Stimulated activated memory B cell treated with anti-CD40 and anti-IgM and Interleukin-4, amounts not matched to agents 10 μg/mL and 1 μg/mL and 100 μg/mL, for 72 hours (primary cell): ENCODE data around the gene PRSS16.

Experiments used
- ATAC-seq: fragments of 150-1000 bp; cut with Tn5 transposase; 2 replicates; pipeline ENCODE4 v1.10.0; 2021
- H3K27ac Mint-ChIP-seq: one replicate; pipeline ENCODE4 v1.8.0; 2022; ENCODE audit warnings: mild to moderate bottlenecking, mixed read lengths
- H3K27me3 Mint-ChIP-seq: one replicate; pipeline ENCODE4 v1.8.0; 2022; ENCODE audit warnings: mixed read lengths
- H3K36me3 Mint-ChIP-seq: one replicate; pipeline ENCODE4 v1.8.0; 2022; ENCODE audit warnings: mixed read lengths
- H3K4me1 Mint-ChIP-seq: one replicate; pipeline ENCODE4 v1.8.0; 2022; ENCODE audit warnings: mixed read lengths
- H3K4me3 Mint-ChIP-seq: one replicate; pipeline ENCODE4 v1.8.0; 2022; ENCODE audit warnings: mild to moderate bottlenecking, moderate library complexity, mixed read lengths
- H3K9me3 Mint-ChIP-seq: one replicate; pipeline ENCODE4 v1.8.0; 2022; ENCODE audit warnings: mixed read lengths

Gene PRSS16

GRCh38 chr6:27237089-27237803 lies 10.3 kb upstream of the PRSS16 start:
- no peak for ATAC-seq

GRCh38 chr6:27238010-27238983 lies 9.2 kb upstream of the PRSS16 start:
- no peaks in the 10 kb centered on the region for H3K9me3 Mint-ChIP-seq
- no peak for ATAC-seq
- no peaks in the 10 kb centered on the region for H3K36me3 Mint-ChIP-seq
- H3K4me1 Mint-ChIP-seq = no peaks in the 10 kb centered on the region
- peaks cover 84% of the 10 kb centered on the region for H3K27me3 Mint-ChIP-seq
- H3K27ac Mint-ChIP-seq = no peak overlapping the region
- H3K4me3 Mint-ChIP-seq = no peak overlapping the region

More at GRCh38 chr6:27237089-27237803, 10.3 kb upstream of the PRSS16 start:
- no peaks in the 10 kb centered on the region for H3K4me1 Mint-ChIP-seq
- no peak overlapping the region for H3K4me3 Mint-ChIP-seq
- H3K36me3 Mint-ChIP-seq = no peaks in the 10 kb centered on the region
- no peaks in the 10 kb centered on the region for H3K9me3 Mint-ChIP-seq
- H3K27me3 Mint-ChIP-seq = peaks cover 85% of the 10 kb centered on the region
- H3K27ac Mint-ChIP-seq = no peak overlapping the region

DNA sequence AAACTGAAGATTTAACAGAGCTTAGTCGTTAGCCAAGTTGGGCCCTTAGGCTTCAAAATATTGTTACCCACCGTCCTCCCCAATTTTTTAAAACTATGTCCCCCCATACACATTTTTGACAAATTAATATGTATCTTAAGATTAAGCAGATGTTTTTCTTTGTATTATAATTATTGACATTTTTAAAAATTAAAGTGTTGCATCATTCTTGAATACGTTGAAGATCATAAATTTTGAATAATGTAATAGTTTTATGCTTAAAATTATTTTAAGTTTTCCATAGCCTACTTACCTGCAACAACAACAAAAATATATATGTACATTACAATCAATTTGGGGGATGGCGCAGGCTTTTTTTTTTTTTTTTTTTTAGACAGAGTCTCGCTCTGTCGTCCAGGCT lies 8.2 kb upstream of the PRSS16 start:
- Mint-ChIP-seq H3K4me1 (no peaks in the 10 kb centered on the region), H3K27ac (no peak overlapping the region), H3K4me3 (no peak overlapping the region), H3K27me3 (peaks cover 74% of the 10 kb centered on the region), H3K36me3 (no peaks in the 10 kb centered on the region), H3K9me3 (no peaks in the 10 kb centered on the region)
- no peak for ATAC-seq

DNA sequence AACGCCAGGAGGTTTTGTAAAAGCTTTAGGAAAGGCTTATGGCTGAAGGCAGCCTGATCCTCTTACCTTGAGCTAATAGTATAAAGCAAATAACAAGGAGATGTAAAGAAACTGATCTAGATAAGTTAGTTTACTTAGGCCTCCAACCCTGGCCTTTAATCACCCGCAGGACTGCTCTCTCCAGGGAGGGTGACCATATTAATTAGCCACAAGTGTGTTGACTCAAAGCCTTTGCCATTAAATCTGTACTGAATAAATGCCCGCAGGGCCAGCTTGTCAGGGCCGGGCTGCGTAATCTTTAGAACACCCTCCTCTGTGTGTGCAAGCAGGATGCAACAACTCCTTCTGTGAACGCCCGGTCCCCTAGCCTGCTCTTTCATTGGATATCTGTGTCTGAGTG lies 6.1 kb upstream of the PRSS16 start:
- Mint-ChIP-seq H3K36me3 (no peaks in the 10 kb centered on the region), H3K4me3 (no peak overlapping the region), H3K4me1 (no peaks in the 10 kb centered on the region), H3K27ac (no peak overlapping the region), H3K27me3 (peaks cover 53% of the 10 kb centered on the region), H3K9me3 (no peaks in the 10 kb centered on the region)
- no peak for ATAC-seq

DNA sequence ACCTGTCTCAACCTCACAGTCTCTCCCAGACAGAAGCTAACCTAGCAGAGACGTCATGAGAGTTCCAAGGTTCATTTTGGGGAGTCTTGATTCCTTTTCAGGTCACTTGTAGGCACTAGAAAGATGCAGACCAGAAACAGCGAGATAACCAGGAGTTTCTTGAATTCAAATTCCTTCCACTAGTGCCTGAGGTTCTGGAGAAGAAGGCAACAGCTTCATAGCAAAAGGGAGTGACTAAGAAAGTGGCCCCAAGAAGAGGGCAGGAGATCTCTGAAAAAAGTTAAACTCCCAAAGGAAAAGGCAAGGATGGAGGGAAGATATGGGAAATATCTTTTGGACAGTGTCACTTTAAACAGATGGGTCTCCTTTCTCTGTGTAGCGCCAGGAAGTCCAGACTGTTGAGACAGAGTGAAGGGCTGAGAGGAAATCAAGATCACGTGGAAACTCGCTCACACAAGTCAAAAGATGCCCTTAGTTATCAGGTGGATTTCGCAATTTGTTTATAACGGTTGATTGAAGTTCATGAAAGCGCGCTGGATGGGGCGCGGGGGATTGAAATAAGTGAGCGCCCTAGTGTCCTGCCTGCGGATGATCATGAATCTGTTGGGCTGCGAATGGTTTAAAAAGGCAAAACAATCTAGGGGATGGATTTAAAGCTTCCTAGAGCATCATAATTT lies 4.8 kb upstream of the PRSS16 start:
- peaks cover 40% of the 10 kb centered on the region for H3K27me3 Mint-ChIP-seq
- no peak overlapping the region for H3K4me3 Mint-ChIP-seq
- H3K9me3 Mint-ChIP-seq = no peaks in the 10 kb centered on the region

GRCh38 chr6:27248783-27249182 lies 1.3 kb downstream of the PRSS16 start:
- no peaks in the 10 kb centered on the region for H3K36me3 Mint-ChIP-seq
- no peak overlapping the region for H3K27ac Mint-ChIP-seq
- H3K4me1 Mint-ChIP-seq = peaks cover 7% of the 10 kb centered on the region
- no peaks in the 10 kb centered on the region for H3K9me3 Mint-ChIP-seq
- no peak overlapping the region for H3K4me3 Mint-ChIP-seq
- peaks cover 26% of the 10 kb centered on the region for H3K27me3 Mint-ChIP-seq
- no peak for ATAC-seq

More for the DNA sequence above, 4.8 kb upstream of the PRSS16 start:
- ATAC-seq = no peak
- Mint-ChIP-seq H3K27ac (no peak overlapping the region), H3K36me3 (no peaks in the 10 kb centered on the region), H3K4me1 (no peaks in the 10 kb centered on the region)

- peaks cover 30% of the 10 kb centered on the region for H3K27me3 Mint-ChIP-seq
- no peak for ATAC-seq
These were observed 3.0 kb downstream of the PRSS16 start for GRCh38 chr6:27250277-27251111.

GRCh38 chr6:27251112-27251605 lies 3.7 kb downstream of the PRSS16 start:
- ATAC-seq = peak; percentile 86
- Mint-ChIP-seq H3K9me3 (no peaks in the 10 kb centered on the region), H3K4me1 (peaks cover 7% of the 10 kb centered on the region), H3K4me3 (peak overlapping the region; percentile 96), H3K36me3 (no peaks in the 10 kb centered on the region), H3K27me3 (peaks cover 37% of the 10 kb centered on the region), H3K27ac (peak overlapping the region; percentile 79)

More at GRCh38 chr6:27250277-27251111, 3.0 kb downstream of the PRSS16 start:
- Mint-ChIP-seq H3K36me3 (no peaks in the 10 kb centered on the region), H3K27ac (peak overlapping the region; percentile 79), H3K4me1 (peaks cover 7% of the 10 kb centered on the region), H3K4me3 (peak overlapping the region; percentile 96), H3K9me3 (no peaks in the 10 kb centered on the region)

- Mint-ChIP-seq H3K27me3 (peaks cover 38% of the 10 kb centered on the region), H3K9me3 (no peaks in the 10 kb centered on the region), H3K36me3 (no peaks in the 10 kb centered on the region), H3K27ac (peak overlapping the region; percentile 79), H3K4me1 (peaks cover 7% of the 10 kb centered on the region), H3K4me3 (peak overlapping the region; percentile 96)
- ATAC-seq = peak; percentile 89
These were observed 4.2 kb downstream of the PRSS16 start for GRCh38 chr6:27251606-27252251.

GRCh38 chr6:27254566-27254965 lies 7.1 kb downstream of the PRSS16 start:
- Mint-ChIP-seq H3K27me3 (peaks cover 32% of the 10 kb centered on the region), H3K9me3 (no peaks in the 10 kb centered on the region)
- no peak for ATAC-seq

GRCh38 chr6:27255866-27256265 lies 8.4 kb downstream of the PRSS16 start:
- ATAC-seq = no peak
- Mint-ChIP-seq H3K27ac (no peak overlapping the region), H3K4me1 (peaks cover 4% of the 10 kb centered on the region), H3K9me3 (no peaks in the 10 kb centered on the region), H3K27me3 (peaks cover 28% of the 10 kb centered on the region), H3K36me3 (no peaks in the 10 kb centered on the region), H3K4me3 (no peak overlapping the region)

More at GRCh38 chr6:27254566-27254965, 7.1 kb downstream of the PRSS16 start:
- no peak overlapping the region for H3K4me3 Mint-ChIP-seq
- no peaks in the 10 kb centered on the region for H3K36me3 Mint-ChIP-seq
- peaks cover 7% of the 10 kb centered on the region for H3K4me1 Mint-ChIP-seq
- H3K27ac Mint-ChIP-seq = no peak overlapping the region

DNA sequence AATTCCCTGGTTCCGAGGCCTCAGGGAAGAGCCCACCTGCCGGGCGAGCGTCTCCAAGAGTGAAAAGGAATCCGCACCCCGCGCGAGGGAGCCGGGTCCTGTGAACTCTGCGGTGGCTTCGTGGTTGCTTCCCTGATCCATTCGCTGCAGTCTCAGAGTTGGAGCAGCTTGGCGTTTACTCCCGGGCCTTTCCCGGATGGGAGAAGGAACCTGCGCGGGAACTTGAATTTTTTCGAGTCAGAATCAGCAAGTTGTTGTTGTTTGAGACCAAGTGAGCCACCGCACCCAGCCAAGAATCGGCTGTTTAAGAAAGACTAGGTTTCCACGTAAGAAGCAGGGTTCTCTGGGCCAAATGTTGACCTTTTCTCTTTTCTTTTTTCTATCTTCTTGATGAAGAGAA lies 12.9 kb downstream of the PRSS16 start:
- no peaks in the 10 kb centered on the region for H3K9me3 Mint-ChIP-seq
- no peak for ATAC-seq
- no peak overlapping the region for H3K4me3 Mint-ChIP-seq
- no peaks in the 10 kb centered on the region for H3K4me1 Mint-ChIP-seq
- no peak overlapping the region for H3K27ac Mint-ChIP-seq
- H3K27me3 Mint-ChIP-seq = peaks cover 40% of the 10 kb centered on the region
- H3K36me3 Mint-ChIP-seq = no peaks in the 10 kb centered on the region

DNA sequence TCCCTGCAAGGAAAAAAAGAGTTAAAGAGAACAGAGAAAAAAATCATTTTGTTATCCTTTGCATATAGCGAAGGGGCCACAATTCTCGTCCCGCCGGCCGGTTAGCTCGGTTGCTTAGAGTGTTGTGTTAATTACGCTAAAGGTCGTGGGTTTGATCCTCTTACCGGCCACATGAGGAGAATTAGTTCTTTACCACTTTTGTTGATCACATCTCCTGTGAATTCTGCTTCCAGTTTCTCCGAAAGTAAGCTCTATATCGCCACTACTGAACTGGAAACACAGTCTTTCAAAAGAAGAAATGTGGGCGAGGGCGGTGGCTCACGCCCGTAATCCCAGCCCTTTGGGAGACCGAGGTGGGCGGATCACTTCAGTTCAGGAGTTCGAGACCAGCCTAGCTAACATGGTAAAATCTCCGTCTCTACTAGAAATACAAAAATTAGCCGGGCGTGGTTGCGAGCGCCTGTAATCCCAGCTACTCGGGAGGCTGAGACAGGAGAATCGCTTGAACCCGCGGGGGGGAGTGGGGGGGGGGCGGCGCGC lies 13.4 kb downstream of the PRSS16 start:
- H3K9me3 Mint-ChIP-seq = no peaks in the 10 kb centered on the region

DNA sequence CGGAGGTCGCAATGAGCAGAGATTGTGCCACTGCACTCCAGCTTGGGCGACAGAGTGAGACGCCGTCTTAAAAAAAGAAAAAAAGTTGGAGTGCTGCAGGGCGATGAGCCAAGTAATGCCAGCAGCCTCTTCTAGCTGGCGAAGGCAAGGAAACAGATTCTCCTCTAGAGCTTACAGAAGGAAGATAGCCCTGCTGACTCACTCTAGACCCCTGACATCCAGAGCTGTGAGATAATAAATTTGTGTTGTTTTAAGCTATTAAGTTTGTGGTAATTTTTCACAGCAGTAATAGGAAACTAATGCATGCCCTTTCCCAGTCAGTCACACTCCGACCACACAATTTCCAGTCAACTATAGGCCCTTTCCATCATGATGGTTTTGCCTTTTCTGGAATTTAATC lies 16.4 kb downstream of the PRSS16 start:
- Mint-ChIP-seq H3K36me3 (no peaks in the 10 kb centered on the region), H3K9me3 (no peaks in the 10 kb centered on the region), H3K27ac (no peak overlapping the region), H3K27me3 (peaks cover 60% of the 10 kb centered on the region), H3K4me1 (no peaks in the 10 kb centered on the region), H3K4me3 (no peak overlapping the region)
- no peak for ATAC-seq

More for the DNA sequence above, 13.4 kb downstream of the PRSS16 start:
- no peak overlapping the region for H3K4me3 Mint-ChIP-seq
- ATAC-seq = no peak
- no peak overlapping the region for H3K27ac Mint-ChIP-seq
- no peaks in the 10 kb centered on the region for H3K4me1 Mint-ChIP-seq
- H3K27me3 Mint-ChIP-seq = peaks cover 40% of the 10 kb centered on the region
- no peaks in the 10 kb centered on the region for H3K36me3 Mint-ChIP-seq
